HG03139 (cell line): ENCODE data around the gene DHRS4.
"Not testable (repeated sequence)": the region's sequence is repeated elsewhere in the genome, so short reads cannot be mapped to it uniquely, and the experiment has no call there.

Experiments used
- ATAC-seq: cut with Tn5 transposase; IDR thresholded peaks from one replicate; pipeline ENCODE4 v1.9.1; 2021; ENCODE audit not compliant: unreplicated experiment

Gene DHRS4

DNA sequence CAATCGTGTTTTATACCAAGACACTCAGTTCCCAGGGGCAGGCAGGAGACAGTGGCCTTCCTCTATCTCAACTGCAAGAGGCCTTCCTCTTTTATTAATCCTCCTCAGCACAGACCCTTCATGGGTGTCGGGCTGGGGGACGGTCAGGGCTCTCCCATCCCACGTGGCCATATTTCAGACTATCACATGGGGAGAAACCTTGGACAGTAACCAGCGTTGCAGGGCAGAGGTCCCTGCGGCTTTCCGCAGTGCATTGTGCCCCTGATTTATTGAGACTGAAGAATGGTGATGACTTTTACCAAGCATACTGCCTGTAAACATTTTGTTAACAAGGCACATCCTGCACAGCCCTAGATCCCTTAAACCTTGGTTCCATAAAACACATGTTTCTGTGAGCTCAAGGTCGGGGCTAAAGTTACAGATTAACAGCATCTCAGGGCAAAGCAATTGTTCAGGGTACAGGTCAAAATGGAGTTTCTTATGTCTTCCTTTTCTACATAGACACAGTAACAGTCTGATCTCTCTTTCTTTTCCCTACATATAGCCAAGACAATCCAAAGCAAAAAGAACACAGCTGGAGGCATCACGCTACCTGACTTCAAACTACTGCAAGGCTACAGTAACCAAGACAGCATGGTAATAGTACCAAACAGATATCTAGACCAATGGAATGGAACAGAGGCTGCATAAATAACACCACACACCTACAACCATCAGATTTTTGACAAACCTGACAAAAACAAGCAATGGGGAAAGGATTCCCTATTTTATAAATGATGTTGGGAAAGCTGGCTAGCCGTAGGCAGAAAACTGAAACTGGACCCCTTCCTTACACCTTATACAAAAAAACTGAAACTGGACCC lies 28.6 kb downstream of the DHRS4 start:
- not testable (repeated sequence) for ATAC-seq

DNA sequence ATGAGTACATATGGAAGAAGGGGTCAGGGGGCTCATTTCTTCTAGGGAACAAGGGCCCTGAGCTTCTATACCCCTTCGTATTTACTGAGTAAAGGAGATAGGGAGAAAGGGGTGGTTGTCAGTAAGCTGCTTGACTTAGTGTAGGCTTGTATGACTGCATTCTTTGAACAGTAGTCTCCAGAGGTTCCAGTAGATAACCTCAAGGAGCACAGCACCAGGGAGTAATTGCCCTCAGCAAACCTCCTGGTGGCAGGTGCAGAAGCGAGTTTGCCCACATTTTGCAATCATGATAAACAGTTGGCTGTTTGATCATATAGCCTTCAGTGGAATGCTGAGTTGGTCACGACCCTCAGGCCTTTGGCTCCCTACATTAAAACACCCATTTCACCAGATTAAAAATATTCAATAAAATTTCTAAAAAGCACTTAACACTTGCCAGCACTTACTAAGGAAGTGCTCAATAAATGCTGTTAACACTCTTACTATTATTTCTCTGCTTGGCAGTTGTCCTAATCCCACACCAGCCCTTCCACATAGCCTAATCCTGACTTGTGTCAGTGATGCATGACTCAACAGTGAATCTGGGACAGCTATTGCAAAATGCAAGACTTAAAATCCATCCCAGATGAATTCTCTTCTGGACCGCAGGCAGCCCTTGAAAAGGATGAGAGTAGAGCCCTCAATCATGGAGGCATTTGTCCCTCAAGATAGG lies 31.5 kb downstream of the DHRS4 start:
- no peak for ATAC-seq

DNA sequence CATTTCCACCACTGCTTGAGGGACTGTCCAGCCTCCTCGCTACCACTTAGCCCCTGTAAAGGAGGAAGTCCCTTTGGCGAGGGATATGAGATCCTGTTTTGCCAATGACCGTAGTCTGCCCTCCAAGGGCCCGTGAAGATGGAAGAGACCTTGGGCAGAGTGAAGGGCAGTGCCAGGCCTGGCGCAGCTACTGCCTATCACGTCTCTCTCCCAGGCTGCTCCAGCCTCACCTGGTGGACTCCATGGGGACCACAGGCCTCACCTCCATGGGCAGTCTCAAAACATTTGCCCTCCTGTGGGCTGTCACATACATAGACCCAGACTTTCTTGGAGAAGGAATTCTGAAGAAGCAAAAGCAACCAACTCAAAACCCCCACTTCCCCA lies 34.6 kb downstream of the DHRS4 start:
- peak; percentile 10 for ATAC-seq

DNA sequence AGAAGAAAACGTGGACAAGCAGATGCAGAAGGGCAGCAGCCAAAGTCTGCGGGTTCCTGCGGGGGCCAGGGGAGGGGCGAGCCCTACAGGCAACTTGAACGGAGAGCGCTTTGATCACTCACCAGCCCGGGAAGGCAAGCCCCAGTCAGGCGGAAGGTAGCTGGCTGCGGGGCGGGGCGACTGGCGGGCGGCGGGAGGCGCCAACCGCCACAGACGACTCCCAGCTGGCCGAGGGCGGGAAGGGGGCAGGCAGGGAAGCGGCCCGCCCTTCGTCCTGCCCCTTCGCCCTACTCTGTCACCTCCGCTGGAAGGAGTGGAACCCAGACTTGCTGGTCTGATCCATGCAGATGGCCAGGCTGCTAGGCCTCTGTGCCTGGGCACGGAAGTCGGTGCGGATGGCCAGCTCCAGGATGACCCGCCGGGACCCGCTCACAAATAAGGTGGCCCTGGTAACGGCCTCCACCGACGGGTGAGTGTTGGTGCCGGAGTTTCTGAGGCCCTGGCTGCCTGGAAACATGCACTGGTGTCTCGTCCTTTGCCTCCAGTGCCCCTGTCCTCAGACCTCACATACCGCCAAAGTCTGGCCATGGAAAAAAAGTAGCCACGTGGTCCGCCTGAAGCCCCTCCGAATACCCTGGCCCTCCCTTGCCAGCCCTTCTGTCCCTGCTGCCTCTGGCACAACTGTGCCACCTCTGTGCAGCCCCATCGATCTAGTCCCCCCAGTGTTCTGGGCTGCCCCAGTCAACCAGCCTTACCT lies 35.2 kb downstream of the DHRS4 start, which contains the start of gene DHRS4L2:
DHRS4L2 (plus strand) TSS at position 323 of the 757 bp plus-strand sequence; CDS start at position 342, 19 bp downstream.
- peak; percentile 85 for ATAC-seq

DNA sequence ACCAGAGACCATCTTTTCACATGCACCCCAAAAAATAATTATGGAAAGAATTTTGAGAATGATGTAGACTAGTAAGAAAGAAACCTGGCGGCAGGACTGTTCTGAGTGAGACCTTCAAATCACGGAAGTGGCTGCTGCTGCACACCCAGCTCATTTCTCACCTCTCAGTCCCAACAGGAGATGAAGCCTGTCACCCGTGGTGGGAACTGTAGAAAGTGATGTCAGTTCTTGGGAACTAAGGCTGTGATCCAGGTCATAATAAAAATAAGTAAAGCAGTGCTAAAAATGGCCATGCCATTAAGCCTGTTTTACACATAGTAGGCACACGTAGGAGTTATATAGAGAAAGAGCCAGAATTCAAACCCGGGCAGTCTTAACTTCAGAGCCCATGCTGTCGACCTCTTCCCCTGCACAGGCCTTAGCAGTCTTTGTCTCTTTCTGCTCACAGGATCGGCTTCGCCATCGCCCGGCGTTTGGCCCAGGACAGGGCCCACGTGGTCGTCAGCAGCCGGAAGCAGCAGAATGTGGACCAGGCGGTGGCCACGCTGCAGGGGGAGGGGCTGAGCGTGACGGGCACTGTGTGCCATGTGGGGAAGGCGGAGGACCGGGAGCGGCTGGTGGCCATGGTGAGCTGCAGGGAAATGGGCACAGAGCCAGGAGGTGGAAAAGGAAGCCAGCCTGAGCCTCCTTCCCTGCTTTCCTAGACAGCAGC lies 36.3 kb downstream of the DHRS4 start:
- ATAC-seq, result not testable (repeated sequence)

DNA sequence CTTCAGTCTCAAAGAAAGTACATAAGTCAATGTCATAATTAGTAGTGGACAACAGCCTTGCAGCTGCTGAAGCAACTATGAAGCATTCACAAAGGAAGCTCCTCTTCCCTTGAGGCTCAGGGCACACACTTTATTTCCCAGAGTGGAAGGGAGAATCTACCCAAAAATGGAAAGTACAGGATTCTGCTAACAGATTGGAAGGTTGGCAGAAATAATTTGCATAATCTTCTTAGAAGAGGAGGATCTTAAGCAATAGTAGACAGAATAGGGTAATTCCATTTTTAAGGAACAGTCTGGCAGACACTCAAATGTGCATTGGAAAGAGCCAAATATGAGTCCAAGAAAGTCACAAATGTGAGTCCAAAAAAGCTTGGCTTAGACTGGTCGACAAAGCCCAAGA lies 37.4 kb downstream of the DHRS4 start:
- not testable (repeated sequence) for ATAC-seq

DNA sequence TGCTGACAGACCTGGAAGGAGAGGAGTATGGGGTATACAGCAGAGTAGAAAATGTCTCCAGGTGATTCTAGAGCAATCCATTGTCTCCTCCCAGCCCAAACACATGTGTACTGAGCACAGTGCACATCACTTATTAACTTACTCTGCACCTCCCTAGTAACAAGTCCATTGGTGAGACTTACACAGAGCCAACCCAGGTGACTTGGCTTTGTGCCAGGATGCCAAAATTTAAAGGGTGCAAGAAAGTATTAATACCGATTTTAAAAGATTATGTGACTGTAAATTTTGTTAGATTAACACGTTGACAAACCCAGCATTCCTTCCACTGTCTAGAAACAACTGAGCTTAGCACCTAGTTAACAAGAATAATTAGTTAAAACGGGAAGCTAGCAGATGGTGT lies 39.5 kb downstream of the DHRS4 start:
- ATAC-seq, result not testable (repeated sequence)

DNA sequence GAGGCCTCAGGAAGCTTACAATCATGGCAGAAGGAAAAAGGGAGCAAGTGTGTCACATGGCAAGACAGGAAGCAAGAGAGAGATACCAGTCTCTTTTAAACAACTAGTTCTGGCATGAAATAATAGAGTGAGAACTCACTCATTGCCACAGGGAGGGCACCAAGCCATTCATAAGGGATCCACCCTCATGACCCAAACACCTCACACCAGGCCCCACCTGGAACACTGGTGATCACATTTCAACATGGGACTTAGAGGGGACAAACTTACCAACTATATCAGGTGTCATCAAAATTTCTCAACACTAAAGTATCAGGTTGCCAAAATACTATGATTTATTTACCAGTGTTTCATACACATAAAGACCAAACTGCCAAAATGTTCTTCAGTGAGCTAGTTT lies 42.4 kb downstream of the DHRS4 start:
- ATAC-seq, result not testable (repeated sequence)

DNA sequence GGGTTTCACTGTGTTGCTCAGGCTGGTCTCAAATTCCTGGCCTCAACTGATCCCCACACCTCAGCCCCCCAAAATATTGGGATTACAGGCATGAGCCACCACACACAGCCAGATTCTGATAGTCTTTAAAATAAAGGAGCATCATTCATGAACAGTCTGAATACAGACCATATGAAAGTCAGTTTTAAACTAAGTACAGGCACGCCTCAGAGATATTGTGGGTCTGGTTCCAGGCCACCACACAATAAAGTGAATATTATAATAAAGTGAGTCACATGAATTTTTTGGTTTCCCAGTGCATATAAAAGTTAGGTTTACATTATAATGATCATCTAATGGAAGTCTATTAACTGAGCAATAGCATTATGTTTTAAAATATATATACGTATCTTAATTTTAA lies 43.3 kb downstream of the DHRS4 start:
- ATAC-seq, result not testable (repeated sequence)

DNA sequence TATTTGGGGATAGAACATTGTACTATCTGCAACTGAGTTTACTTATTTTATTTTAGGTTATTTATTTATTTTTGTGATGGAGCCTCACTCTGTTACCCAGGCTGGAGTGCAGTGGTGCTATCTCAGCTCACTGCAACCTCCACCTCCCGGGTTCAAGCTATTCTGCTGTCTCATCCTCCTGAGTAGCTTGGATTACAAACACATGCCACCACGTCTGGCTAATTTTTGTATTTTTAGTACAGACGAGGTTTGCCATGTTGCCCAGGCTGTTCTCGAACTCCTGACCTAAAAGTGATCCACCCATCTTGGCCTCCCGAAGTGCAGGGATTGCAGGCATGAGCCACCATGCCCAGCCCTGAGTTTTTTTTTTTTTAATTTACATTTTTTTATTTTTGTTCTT lies 46.1 kb downstream of the DHRS4 start:
- not testable (repeated sequence) for ATAC-seq

DNA sequence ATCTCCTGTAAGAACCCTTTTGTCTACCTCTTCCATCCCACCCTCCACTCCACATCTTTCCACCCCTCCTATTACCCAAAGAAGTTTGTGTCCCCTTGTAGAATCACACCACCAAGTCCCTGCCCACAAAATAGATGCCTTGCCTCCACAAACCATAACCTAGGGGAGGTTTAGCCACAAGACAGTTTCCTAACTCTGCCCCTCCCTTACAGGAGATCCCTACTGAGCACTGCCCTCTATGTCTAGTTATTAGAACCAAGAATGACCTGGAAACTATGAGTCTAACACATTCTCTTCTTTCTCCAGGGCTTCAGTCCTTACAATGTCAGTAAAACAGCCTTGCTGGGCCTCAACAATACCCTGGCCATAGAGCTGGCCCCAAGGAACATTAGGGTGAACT lies 47.5 kb downstream of the DHRS4 start:
- ATAC-seq, result not testable (repeated sequence)

DNA sequence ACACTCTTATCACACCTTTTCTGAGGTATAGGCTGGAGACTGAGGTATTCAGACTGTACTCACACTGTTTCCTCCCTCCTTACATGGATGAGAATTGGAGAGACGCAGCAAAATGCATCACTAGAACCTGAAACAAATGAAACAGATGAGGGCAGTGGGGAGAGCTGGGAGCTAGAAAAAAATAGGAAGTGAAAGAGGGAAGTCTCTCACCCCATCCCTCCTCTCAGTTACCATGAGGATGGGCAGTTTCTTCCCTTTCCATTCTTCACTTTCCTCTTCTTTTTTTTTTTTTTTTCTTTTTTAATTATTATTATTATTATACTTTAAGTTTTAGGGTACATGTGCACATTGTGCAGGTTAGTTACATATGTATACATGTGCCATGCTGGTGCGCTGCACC lies 48.1 kb downstream of the DHRS4 start:
- ATAC-seq, result not testable (repeated sequence)

DNA sequence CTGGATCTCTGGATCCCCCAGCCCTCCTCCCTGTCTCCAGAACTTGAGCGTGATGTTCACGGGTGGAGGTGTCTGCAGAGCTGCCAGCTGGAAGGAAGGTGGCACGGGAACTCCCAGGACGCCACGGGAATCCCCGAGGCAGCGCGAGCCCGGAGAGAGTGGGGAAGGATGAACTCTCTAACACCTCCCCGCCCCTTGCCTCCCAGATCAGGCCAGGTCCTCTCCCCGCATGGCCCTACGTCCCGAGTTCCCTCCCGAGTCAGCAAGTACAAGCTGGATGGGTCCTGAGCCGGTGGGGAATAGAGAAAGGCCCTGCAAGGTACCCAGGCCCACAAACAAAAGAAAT lies 52.9 kb downstream of the DHRS4 start:
- not testable (repeated sequence) for ATAC-seq

DNA sequence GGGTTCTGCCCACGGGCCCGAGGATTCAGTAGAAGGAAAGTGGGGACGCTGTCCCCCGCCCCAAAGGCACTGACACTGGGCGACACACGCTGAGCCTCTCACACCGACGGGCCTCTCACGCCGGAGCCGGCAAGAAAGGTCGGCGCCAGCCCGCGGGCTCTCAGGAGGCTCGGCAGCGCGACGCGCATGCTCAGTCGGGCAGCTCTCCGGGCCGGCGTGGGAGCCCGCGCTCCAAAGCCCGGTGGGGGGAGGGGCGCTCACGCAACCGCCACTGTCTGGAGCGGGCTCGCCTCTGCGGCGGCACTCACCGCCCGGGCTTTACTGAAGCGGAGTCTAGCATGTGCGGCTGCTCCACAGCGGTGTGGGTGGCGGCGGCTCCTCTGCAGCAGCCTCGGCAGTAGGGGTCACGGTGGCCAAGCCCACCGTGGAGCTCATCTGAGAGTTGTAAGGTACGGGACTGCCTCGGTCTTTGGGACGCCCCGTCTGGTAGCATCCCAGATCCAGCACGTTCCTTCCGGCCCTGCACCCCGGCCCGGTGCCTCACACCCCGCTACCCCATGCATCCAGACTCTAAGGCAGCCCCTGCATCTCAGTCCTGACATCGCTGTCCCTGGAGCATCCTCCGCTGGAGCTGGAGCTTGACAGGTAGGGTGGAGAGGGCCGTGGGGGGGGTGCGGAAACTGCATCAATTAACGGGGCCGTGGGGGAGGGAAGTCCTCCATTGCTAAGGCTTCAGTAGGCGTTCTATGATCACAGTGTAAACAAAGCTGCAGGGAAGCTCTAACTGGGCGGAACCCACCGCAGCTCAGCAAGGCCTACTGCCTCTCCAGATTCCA lies 53.5 kb downstream of the DHRS4 start:
- peak; percentile 78 for ATAC-seq

DNA sequence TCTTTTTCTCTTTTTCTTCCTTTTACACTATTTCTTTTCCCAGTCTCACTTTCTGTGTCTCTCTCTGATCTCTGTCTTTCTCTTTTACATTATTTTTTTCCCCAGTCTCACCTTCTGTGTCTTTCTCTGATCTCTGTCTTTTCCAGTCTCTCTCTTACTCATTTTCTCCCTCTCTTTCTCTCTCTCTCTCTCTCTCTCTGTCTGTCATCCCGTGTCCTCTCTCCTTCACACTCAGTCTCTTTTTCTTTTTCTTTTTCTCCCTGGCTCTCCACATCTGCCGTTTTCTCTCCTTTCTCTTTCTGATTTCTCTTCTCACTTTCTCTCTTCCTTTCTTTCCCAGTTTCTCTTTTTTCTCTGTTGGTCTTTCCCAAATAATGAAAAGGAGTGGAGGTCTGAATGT lies 57.5 kb downstream of the DHRS4 start:
- no peak for ATAC-seq

DNA sequence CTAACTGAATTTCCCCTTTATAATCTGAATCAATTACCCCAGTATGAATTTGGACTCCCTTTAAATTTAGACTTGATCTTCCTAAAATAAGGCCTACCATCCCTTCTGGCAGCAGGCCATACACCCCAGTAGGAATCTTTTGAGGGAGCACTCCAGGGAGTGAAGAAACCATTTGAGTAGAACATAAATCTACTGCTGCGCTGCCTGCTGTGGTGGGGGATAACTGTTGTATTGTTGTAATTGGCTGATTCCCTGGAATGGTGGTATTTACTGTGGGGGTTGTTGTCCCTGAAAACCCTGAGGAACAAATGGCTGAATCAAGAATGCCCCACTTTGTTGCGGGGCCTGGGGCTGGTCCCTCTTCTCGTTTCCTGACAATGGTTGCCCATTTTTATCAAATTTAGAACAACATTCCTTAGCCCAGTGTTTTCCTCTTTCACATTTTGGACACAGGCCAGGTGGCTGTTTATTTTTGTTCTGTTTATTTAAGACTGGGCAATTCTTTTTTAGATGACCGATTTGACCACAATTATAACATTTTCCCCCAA lies 59.2 kb downstream of the DHRS4 start:
- not testable (repeated sequence) for ATAC-seq

DNA sequence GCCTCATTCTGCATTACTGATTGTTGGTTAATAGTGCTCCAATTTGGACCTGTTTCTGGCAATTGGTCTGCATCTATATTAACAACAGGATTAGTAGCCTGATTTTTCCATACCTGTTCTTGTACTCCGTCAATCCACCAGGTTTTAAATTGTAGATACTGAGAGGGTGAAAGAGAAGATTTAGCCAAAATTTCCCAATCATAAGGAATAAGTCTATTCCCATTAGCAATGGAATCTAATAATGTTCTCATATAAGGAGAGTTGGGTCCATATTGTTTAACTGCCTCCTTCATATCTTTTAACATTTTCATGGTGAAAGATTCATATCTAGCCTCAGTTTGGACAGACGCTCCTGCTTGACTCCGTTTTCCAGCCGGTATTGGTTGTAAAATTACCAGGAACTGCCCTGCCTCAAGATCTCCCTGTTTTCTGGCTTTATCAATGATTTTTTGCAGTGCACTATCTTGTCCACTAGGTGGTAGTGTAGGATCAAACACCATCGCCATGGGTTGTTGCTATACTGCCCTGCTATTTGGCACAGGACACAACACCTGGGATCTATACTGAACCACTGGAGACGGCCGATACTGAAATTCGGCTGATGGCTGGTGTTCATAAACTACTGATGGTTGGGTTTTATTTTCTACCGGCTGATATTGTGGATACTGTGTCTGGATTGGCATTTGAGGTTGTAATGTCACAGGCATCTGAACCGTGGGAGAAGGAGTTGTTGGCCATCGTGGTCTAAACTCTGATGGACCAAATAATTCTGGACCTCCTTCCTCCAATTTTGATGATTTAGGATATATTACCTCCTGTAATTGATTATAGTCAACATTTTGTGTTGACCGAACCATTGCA lies 60.3 kb downstream of the DHRS4 start:
- ATAC-seq, result no peak

DNA sequence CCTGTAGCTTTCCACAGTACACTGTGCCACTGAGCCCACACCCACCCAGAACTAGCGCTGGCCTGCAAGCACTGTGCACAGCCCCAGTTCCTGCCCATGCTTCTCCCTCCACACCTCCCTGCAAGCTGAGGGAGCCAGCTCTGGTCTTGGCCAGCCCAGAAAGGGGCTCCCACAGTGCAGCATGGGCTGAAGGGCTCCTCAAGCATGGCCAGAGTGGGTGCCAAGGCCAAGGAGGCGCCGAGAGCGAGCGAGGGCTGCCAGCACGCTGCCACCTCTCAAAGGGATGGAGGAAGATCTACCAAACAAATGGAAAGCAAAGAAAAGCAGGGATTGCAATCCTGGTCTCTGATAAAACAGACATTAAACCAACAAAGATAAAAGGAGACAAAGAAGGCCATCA lies 62.2 kb downstream of the DHRS4 start:
- not testable (repeated sequence) for ATAC-seq
